DMS53 treated with DMSO at 0.1 percent for 48 hours (cell line): Measurements from ENCODE around the gene FARP2.
"Not testable (repeated sequence)": the region's sequence is repeated elsewhere in the genome, so short reads cannot be mapped to it uniquely, and the experiment has no call there.

Experiments used
- DNase-seq: peaks from one replicate; lab custom pipeline; 2025; ENCODE audit not compliant: unreplicated experiment; lab: John Stamatoyannopoulos, UW

FARP2 gene, protein sequence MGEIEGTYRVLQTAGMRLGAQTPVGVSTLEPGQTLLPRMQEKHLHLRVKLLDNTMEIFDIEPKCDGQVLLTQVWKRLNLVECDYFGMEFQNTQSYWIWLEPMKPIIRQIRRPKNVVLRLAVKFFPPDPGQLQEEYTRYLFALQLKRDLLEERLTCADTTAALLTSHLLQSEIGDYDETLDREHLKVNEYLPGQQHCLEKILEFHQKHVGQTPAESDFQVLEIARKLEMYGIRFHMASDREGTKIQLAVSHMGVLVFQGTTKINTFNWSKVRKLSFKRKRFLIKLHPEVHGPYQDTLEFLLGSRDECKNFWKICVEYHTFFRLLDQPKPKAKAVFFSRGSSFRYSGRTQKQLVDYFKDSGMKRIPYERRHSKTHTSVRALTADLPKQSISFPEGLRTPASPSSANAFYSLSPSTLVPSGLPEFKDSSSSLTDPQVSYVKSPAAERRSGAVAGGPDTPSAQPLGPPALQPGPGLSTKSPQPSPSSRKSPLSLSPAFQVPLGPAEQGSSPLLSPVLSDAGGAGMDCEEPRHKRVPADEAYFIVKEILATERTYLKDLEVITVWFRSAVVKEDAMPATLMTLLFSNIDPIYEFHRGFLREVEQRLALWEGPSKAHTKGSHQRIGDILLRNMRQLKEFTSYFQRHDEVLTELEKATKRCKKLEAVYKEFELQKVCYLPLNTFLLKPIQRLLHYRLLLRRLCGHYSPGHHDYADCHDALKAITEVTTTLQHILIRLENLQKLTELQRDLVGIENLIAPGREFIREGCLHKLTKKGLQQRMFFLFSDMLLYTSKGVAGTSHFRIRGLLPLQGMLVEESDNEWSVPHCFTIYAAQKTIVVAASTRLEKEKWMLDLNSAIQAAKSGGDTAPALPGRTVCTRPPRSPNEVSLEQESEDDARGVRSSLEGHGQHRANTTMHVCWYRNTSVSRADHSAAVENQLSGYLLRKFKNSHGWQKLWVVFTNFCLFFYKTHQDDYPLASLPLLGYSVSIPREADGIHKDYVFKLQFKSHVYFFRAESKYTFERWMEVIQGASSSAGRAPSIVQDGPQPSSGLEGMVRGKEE

GRCh38 chr2:241355983-241356870 is at the start of gene FARP2:
Gene FARP2 (plus strand): TSS chr2:241356285. CDS start chr2:241373108, 16,823 bp downstream.
- peak; percentile 86 for DNase-seq

GRCh38 chr2:241307055-241307454 is 49.0 kb upstream of the FARP2 start:
- no peak for DNase-seq

DNA sequence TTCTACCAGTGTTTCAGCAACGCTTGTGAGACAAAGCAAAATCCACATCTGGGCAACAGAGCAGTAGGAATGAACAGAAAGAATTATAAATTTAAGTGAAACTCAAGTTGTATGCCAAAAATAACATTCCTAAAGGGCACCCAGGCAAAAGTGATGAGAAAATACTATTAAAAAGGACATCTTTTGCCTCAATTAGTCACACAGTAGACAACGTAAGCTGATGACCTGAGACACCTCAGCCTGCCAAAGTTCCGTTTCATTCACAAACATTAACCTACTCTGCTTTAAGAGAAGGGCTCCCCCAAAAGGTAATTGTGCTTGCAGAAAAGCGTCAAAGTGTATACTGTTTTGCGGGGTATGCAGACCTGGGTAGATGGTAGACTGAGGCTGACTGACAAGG is 47.8 kb upstream of the FARP2 start:
- DNase-seq: no peak

DNA sequence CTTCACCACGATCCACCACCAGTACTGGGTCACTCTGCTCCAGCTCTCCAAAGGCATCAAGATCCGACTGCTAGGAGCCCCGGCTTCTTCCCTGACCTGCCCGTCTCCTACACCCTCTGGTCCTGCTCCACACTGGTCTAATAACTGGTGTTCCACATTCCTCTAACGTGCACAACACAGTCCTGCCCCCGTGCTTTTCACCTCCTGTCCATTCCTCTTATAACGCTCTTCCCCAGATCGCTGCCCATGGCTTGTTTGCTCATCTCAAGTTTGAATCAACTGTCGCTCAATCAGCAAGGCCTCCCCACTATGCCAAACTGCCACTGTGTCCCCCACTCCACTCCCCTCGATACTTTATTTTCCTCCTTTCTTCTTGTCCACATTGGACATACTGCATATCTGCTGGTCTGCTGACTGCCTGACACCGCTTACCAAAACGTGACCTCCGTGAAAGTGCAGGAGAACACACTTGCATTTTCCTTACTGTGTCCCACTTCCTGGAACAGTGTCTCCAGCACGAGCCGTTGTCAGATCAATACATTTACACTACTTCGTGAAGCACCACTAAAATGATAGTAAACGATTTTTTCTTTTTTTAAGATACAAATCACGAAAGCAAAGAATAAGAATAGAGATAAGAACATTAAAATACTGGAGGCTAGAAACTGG is 47.1 kb upstream of the FARP2 start:
- no peak for DNase-seq

DNA sequence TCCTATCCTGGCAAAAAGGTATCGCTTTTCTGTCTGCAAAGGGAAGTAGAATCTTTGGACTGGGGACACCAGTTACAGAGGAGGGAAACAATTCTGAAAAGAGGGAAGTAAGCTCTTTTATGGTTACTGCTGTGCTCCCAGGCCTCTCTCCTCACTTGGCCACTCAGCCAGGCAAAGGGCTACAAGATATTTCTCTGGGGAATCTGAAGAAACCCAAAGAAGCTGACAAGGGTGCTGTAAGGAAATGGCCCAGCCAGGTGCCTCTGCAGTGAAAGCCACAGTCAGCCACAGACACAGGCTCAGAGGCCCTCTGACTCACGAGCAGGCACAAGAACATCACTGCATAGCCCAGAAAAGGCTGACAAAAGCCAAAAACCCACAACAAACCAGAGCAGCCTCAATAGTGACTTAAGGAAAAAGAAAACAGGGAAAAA is 46.4 kb upstream of the FARP2 start:
- no peak for DNase-seq

DNA sequence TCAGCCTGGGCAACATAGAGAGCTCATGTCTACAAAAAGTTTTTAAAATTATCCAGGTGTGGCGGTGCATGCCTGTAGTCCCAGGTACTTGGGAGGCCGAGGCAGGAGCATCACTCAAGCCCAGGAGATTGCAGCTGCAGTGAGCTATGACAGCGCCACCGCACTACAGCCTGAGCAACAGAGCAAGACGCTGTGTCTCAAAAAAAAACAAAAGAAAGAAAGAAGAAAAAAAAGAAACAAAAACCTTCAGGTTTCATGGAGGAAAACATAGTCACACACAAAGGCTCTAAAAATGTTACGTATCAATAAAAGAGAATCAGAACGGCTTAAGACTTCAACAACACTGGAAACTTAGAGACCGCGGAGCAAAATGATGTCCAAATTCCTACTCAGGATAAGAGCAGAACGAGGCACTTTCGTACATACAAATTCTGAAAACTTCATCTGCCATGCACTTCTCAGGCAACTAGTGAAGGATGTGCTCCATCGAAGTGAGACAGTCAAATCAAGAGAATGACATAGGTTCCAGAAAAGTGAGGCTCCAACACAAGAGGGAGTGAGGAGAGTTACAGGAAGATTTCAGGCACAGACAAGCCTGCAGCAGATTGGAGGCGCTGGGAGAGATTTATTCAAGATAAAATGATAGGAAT is 45.0 kb upstream of the FARP2 start:
- no peak for DNase-seq

GRCh38 chr2:241312082-241312481 is 44.0 kb upstream of the FARP2 start:
- no peak for DNase-seq

GRCh38 chr2:241313543-241314095 is 42.5 kb upstream of the FARP2 start:
- no peak for DNase-seq

DNA sequence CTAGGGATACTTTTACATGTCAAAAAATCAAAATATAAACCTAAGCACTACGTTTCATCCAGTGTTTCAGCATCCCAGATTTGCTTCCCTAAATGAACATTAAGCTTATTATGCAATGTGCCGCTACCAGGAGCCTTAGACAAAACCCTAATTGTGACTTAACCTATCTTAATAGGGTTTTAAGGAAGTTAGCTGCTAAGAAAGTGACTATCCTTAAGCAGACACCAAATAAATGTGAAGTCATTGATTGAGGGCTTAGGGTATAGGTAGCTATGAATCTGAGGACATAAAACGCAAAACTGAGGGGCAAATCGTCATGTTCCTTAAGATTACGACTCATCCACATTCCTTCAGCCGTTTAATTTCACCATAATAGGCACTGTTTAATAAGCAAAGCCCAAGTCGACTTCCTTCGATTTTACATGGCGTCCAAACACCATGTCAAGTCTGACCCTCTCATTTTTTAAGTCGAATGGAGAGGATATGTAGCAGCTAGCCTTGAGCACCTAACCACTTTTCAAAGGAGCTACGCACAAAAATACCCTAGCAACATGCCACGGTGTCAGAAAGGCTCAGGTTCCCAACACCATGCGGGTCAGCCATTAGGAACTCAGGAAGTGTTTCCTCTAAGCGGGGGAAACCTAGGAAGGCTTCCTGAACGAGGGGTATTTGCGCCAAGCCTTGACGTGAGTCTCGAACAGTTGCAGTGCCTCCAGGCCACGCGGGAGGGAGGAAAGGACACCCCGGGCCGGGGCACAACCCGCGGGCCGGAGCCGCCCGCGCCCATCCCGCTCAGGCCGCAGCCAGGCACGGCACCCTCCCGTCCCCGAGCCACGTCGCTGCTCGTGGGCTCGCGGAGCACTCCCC is 41.6 kb upstream of the FARP2 start:
- peak; percentile 34 for DNase-seq

GRCh38 chr2:241315093-241315878 is 40.8 kb upstream of the FARP2 start, which contains the start of gene HDLBP:
Gene HDLBP (minus strand): TSS chr2:241315672. CDS start chr2:241266869, 48,803 bp downstream.
- peak; percentile 86 for DNase-seq

DNA sequence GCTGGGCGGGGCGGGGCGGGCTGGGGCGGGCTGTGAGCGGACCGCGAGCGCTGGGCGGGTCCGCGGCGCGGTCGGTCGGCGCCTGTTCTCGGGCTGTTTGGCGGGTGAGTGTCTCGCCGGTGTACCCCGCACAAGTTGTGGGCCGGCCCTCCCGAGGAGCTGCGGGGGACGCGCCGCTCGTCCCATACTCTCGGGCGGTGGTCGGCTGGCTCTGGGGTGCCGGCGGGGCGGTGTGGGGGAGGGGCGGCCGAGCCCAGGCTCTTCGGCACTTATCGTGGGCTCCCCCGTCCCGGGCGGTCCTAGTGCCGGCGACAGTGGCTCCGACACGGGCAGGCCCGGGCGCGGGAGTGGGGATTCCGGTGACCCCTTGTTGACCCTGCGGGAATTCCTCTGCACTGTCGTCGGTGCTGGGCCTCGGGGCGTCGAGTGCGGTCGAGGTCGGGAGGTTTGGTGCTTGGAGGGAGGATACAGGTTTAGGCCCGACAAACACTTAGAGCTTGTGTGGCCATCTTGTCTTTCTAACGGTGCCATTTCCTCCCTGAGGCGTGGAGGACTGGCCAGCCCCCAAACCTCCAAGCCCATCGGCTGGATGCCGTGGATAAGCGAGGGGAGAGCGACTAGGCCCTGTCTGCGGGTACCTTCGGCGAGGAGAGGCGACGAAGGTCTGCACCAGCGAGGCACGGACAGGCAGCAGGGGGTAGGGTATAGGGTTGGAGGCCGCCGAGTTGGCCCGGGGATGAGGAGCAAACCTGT is 40.0 kb upstream of the FARP2 start, which contains the start of gene SEPTIN2:
SEPTIN2 (plus strand) TSS at position 47 of the 753 bp plus-strand sequence. CDS start 8,308 bp downstream, outside the sequence.
- no peak for DNase-seq

- no peak for DNase-seq
Observed at GRCh38 chr2:241316825-241317224, 39.3 kb upstream of the FARP2 start.

DNA sequence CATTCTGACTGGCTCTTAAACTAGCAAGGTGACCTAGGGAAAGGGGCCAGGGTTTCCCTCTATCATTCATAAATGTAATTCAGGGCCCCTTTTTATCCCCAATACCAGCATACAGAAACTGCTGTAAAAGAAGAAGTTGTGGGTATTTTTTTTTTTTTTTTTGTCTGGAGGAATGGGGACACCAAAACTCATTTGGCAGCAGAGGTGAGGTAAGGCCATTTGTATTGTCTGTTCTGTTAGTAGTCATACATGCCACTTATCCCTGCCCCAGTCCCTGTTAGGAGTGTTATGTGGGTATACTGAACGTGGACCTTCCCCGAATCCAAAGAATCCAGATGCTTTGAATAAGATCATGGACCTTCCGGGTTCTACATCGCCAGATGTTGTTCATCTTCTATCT is 38.7 kb upstream of the FARP2 start:
- no peak for DNase-seq

- not testable (repeated sequence) for DNase-seq
Observed at GRCh38 chr2:241318830-241319229, 37.3 kb upstream of the FARP2 start.

DNA sequence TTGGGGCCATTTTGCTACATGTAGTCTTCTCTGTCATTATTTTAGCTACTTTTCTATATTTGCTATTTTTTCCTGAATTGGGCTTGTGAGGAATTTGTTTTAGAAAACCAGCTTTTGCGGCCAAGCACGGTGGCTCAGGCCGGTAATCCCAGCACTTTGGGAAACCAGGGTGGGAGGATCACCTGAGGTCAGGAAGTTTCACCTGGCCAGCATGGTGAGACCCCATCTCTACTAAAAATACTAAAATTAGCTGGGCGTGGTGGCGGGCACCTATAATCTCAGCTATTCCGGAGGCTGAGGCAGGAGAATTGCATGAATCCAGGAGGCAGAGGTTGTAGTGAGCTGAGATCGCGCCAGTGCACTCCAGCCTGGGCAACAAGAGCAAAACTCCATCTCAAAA is 35.7 kb upstream of the FARP2 start:
- DNase-seq: no peak

DNA sequence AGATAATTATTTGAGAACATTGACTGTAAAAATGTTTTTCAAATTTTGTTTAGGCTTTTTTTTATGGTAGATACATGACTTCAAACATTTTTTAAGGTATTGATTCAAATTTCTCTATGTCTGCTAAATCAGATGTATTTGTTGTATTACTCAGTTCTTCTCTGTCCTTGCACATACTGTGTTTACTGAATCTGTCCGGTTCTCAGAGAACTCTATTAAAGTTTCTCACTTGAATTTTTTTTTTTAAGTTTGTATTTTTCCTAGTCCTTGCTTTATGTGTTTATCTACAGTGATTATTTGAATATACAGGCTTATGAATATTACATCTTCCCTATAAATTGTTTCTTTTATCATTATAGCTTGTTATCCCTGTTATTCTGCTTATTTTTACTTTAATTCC is 35.1 kb upstream of the FARP2 start:
- no peak for DNase-seq

- no peak for DNase-seq
Observed at GRCh38 chr2:241321886-241322285, 34.2 kb upstream of the FARP2 start.
